A549 (cell line): ENCODE measurements around the gene LRP5. TPM values are rescaled to one million over a fixed set of nuclear protein-coding genes. Genes with fewer than 3 reads are reported as not detected.

Experiments used
- ATAC-seq, 2 experiments: fragments of 200-7000 bp in 1 of 2; fragments of >200 bp in 1 of 2; cut with Nextera tagmentation in 1 of 2; cut with Tn5 transposase in 1 of 2; 3 replicates each; pipeline versions ENCODE4 v1.8.0 to v1.9.1; 2018 to 2020; ENCODE audit warnings: mild to moderate bottlenecking in 1 of 2, moderate library complexity in 1 of 2
- CTCF ChIA-PET: fragments of 300-600 bp; sonication (Branson Sonifier 250); formaldehyde crosslinking; extraction: SDS; loops from one replicate; lab custom pipeline; 2021; ENCODE audit warnings: antibody characterized with exemption, inconsistent platforms; lab: Yijun Ruan, JAX
- POLR2A ChIA-PET: fragments of 350-600 bp; formaldehyde crosslinking; extraction: SDS; loops from one replicate; lab custom pipeline; 2021; ENCODE audit warnings: antibody characterized with exemption, inconsistent platforms; lab: Yijun Ruan, JAX
- DNase-seq, 2 experiments: peaks; one replicate each; pipeline versions ENCODE4 v3.0.0 to v3.0.0-alpha.2; 2011 to 2016; ENCODE audit warnings: low read depth in 1 of 2, low spot score in 1 of 2
- FAIRE-seq: peaks from 2 replicates; lab custom pipeline; 2011; peaks lifted over from hg19 to GRCh38; lab: Jason Lieb, UNC
- H3K27ac ChIP-seq, 2 experiments: fragments of >200 bp; sonication (Bioruptor Twin); formaldehyde crosslinking; 3 replicates each; pipeline ENCODE4 v1.5.1; 2016 to 2017
- H3K4me1 ChIP-seq: fragments of >200 bp; sonication (Bioruptor Twin); formaldehyde crosslinking; 3 replicates; pipeline ENCODE4 v1.6.1; 2016
- H3K4me2 ChIP-seq: fragments of >200 bp; sonication (Bioruptor Twin); formaldehyde crosslinking; 3 replicates; pipeline ENCODE4 v1.6.1; 2016
- H3K4me3 ChIP-seq: fragments of >200 bp; sonication (Bioruptor Twin); formaldehyde crosslinking; 3 replicates; pipeline ENCODE4 v1.5.1; 2016
- H3K9me3 ChIP-seq: fragments of >200 bp; sonication (Bioruptor Twin); formaldehyde crosslinking; 3 replicates; pipeline ENCODE4 v1.6.1; 2016
- BHLHE40 ChIP-seq: IDR thresholded peaks from 2 replicates; pipeline ENCODE4 v1.6.1; 2012; ENCODE audit warnings: low read depth, low read length, inconsistent platforms
- CHD4 ChIP-seq: fragments of 200-600 bp; sonication (generic); IDR thresholded peaks from 2 replicates; pipeline ENCODE4 v1.6.1; 2016; ENCODE audit warnings: antibody characterized with exemption, mild to moderate bottlenecking, borderline replicate concordance
- EHF ChIP-seq: fragments of 250-450 bp; sonication (Bioruptor Pico); IDR thresholded peaks from 2 replicates; pipeline ENCODE4 v1.5.0; 2020; ENCODE audit warnings: mild to moderate bottlenecking
- EP300 ChIP-seq, 2 experiments: fragments of >200 bp; sonication (Bioruptor Twin); formaldehyde crosslinking; IDR thresholded peaks; 2 replicates in 1 of 2; 3 replicates in 1 of 2; pipeline ENCODE4 v1.6.1; 2016 to 2017
- FOSL2 ChIP-seq, 2 experiments: fragments of 450-650 bp in 1 of 2; fragments of >200 bp in 1 of 2; sonication (Bioruptor Twin) in 1 of 2; formaldehyde crosslinking; IDR thresholded peaks; 2 replicates each; pipeline versions ENCODE4 v1.5.0 to v1.6.1; 2016 to 2020; ENCODE audit warnings: mild to moderate bottlenecking in 1 of 2, moderate library complexity in 1 of 2
- FOXS1 ChIP-seq: fragments of 250-450 bp; sonication (Bioruptor Pico); IDR thresholded peaks from 2 replicates; pipeline ENCODE4 v1.5.0; 2020; ENCODE audit warnings: mild to moderate bottlenecking, moderate library complexity
- HDAC2 ChIP-seq: fragments of 200-600 bp; sonication (generic); IDR thresholded peaks from 2 replicates; pipeline ENCODE4 v1.6.1; 2016
- HMGXB4 ChIP-seq: fragments of 250-450 bp; sonication (Bioruptor Pico); IDR thresholded peaks from 2 replicates; pipeline ENCODE4 v1.5.0; 2021; ENCODE audit warnings: mild to moderate bottlenecking, moderate library complexity, borderline replicate concordance
- HOXA7 ChIP-seq: fragments of 250-450 bp; sonication (Bioruptor Pico); IDR thresholded peaks from 2 replicates; pipeline ENCODE4 v1.5.0; 2020; ENCODE audit warnings: mild to moderate bottlenecking, moderate library complexity
- JUN ChIP-seq, 2 experiments: fragments of >200 bp; sonication (Bioruptor Twin); formaldehyde crosslinking; IDR thresholded peaks; 2 replicates in 1 of 2; 3 replicates in 1 of 2; pipeline ENCODE4 v1.6.1; 2016 to 2017
- JUNB ChIP-seq: fragments of >200 bp; sonication (Bioruptor Twin); formaldehyde crosslinking; IDR thresholded peaks from 2 replicates; pipeline ENCODE4 v1.6.1; 2016
- KDM1A ChIP-seq: fragments of 200-600 bp; sonication (generic); IDR thresholded peaks from 2 replicates; pipeline ENCODE4 v1.6.1; 2016; ENCODE audit warnings: low read depth, mild to moderate bottlenecking
- MAFK ChIP-seq: fragments of 450-650 bp; IDR thresholded peaks from 2 replicates; pipeline ENCODE4 v1.6.1; 2014; ENCODE audit not compliant: partially characterized antibody
- MAZ ChIP-seq: fragments of 150-350 bp; IDR thresholded peaks from 2 replicates; pipeline ENCODE4 v1.6.1; 2014; ENCODE audit warnings: antibody characterized with exemption, low read depth, low read length, borderline replicate concordance
- NFE2L2 ChIP-seq: fragments of 150-350 bp; conservative IDR thresholded peaks from 2 replicates; pipeline ENCODE4 v1.6.1; 2014; ENCODE audit warnings: low read length
- PHF8 ChIP-seq: fragments of 200-600 bp; sonication (generic); IDR thresholded peaks from 2 replicates; pipeline ENCODE4 v1.6.1; 2016; ENCODE audit warnings: low read depth, mild to moderate bottlenecking, antibody characterized with exemption, moderate library complexity, borderline replicate concordance
- POLR2AphosphoS2 ChIP-seq: conservative IDR thresholded peaks from 2 replicates; pipeline ENCODE4 v1.6.1; 2012; ENCODE audit warnings: low read length, improper control_type of control experiment, inconsistent platforms
- RCOR1 ChIP-seq: fragments of 150-350 bp; IDR thresholded peaks from 2 replicates; pipeline ENCODE4 v1.6.1; 2014; ENCODE audit warnings: antibody characterized with exemption, low read length, low read depth
- RFX5 ChIP-seq: fragments of 450-650 bp; IDR thresholded peaks from 2 replicates; pipeline ENCODE4 v1.7.1; 2014; ENCODE audit warnings: antibody characterized with exemption, mild to moderate bottlenecking, moderate library complexity
- SMC3 ChIP-seq: fragments of >200 bp; sonication (Bioruptor Twin); formaldehyde crosslinking; IDR thresholded peaks from 3 replicates; pipeline ENCODE4 v1.6.1; 2018; ENCODE audit warnings: inconsistent platforms
- TFCP2L1 ChIP-seq: fragments of 250-450 bp; sonication (Bioruptor Pico); IDR thresholded peaks from 2 replicates; pipeline ENCODE4 v1.5.0; 2021; ENCODE audit warnings: mild to moderate bottlenecking
- USF2 ChIP-seq: fragments of 450-650 bp; IDR thresholded peaks from 2 replicates; pipeline ENCODE4 v1.6.1; 2014; ENCODE audit warnings: antibody characterized with exemption
- ZC3H11A ChIP-seq: fragments of 450-650 bp; IDR thresholded peaks from 2 replicates; pipeline ENCODE4 v1.6.1; 2014; ENCODE audit warnings: antibody characterized with exemption, mild to moderate bottlenecking
- ZNF302 ChIP-seq: fragments of 250-450 bp; sonication (Bioruptor Pico); IDR thresholded peaks from 2 replicates; pipeline ENCODE4 v1.9.0; 2021; ENCODE audit warnings: inconsistent platforms, mild to moderate bottlenecking, moderate library complexity
- ZSCAN20 ChIP-seq: fragments of 250-450 bp; sonication (Bioruptor Pico); IDR thresholded peaks from 2 replicates; pipeline ENCODE4 v1.8.0; 2022; ENCODE audit warnings: mild to moderate bottlenecking, moderate library complexity
- WGBS: methylation state at CpG from one replicate; pipeline ENCODE4 v1.1.6; 2017; ENCODE audit errors: missing lambda C conversion rate; 5-methylcytosine and 5-hydroxymethylcytosine counted together
- polyA plus RNA-seq, 4 experiments: library from polyadenylated mRNA; depleted of rRNA in 3 of 4; stranded (reverse); fragments of >200 nt; fragmentation: RNase III in 1 of 4; extraction: RNeasy Plus Mini Kit Qiagen cat#74134 plus additional on column Dnase treatment in 1 of 4; gene quantifications; 2 replicates in 3 of 4; 3 replicates in 1 of 4; pipeline ENCODE4 v1.2.3, GENCODE V29; 2011 to 2017

LRP5 gene
- polyA plus RNA-seq, 2 of the 4 experiments (the other 2 are of a cell fraction), result 10.9 to 32.3 TPM

- TF ChIP-seq FOXS1 (CRISPR knock-in tag), result no peak
- no peak for TF ChIP-seq JUNB
- TF ChIP-seq TFCP2L1 (CRISPR knock-in tag), result no peak
- TF ChIP-seq FOSL2 (IDR thresholded peaks at IDR 0.05), result no peak
- TF ChIP-seq FOSL2 (CRISPR knock-in tag; IDR thresholded peaks at IDR 0.05), result no peak
- TF ChIP-seq SMC3, result no peak
- TF ChIP-seq EHF (CRISPR knock-in tag), result no peak
- TF ChIP-seq MAFK, result no peak
- TF ChIP-seq HOXA7 (CRISPR knock-in tag), result no peak
These were observed 57.4 kb downstream of the LRP5 start (continued) for GRCh38 chr11:68369756-68370155.

GRCh38 chr11:68370211-68371111, 58.1 kb downstream of the LRP5 start:
- Histone ChIP-seq H3K4me1 (peaks cover 4% of the 10 kb centered on the region; the same call in 1 of the 3 replicates), H3K4me2 (no peak overlapping the region), H3K27ac (no peak overlapping the region), H3K9me3 (no peaks in the 10 kb centered on the region), H3K4me3 (no peak overlapping the region)
- CTCF ChIA-PET, result interaction anchor here (0.5 to 5.6 kb wide), 7 partner anchors 12 to 128 kb away, joined by 3 to 26 read pairs (median 3); no protein-coding TSS in a partner anchor
- TF ChIP-seq POLR2AphosphoS2 (no peak), USF2 (no peak), EP300 (IDR thresholded peaks at IDR 0.05) (no peak), SMC3 (no peak), ZC3H11A (no peak), BHLHE40 (no peak), NFE2L2 (no peak), ZSCAN20 (CRISPR knock-in tag) (no peak), RFX5 (no peak), RCOR1 (no peak)
- FAIRE-seq (no peak), ATAC-seq (no peak), DNase-seq (no peak)
- POLR2A ChIA-PET, result no interaction called here
- WGBS, result 92% methylated on average over 21 of the region's 23 CpGs

GRCh38 chr11:68371171-68372041, 59.0 kb downstream of the LRP5 start:
- H3K4me3 ChIP-seq, result no peak overlapping the region
- H3K27ac ChIP-seq, result no peak overlapping the region
- H3K4me1 ChIP-seq, result peaks cover 4% of the 10 kb centered on the region; the same call in 1 of the 3 replicates
- 94% methylated on average over 35 of the region's 35 CpGs for WGBS
- no peaks in the 10 kb centered on the region for H3K9me3 ChIP-seq
- ChIA-PET POLR2A (no interaction called here), CTCF (interaction anchor here (0.5 to 5.6 kb wide), 3 partner anchors 13 to 93 kb away, joined by 3 to 26 read pairs (median 19); no protein-coding TSS in a partner anchor)
- H3K4me2 ChIP-seq, result no peak overlapping the region
- TF ChIP-seq FOXS1 (CRISPR knock-in tag), result no peak
- TF ChIP-seq MAFK, result no peak
- no peak for TF ChIP-seq CHD4
- TF ChIP-seq JUN (IDR thresholded peaks at IDR 0.05), result no peak
- no peak for TF ChIP-seq NFE2L2
- no peak for TF ChIP-seq PHF8
- no peak for TF ChIP-seq HMGXB4 (CRISPR knock-in tag)
- no peak for TF ChIP-seq KDM1A
- no peak for TF ChIP-seq ZC3H11A
- no peak for TF ChIP-seq ZSCAN20 (CRISPR knock-in tag)
- no peak for TF ChIP-seq HDAC2
- TF ChIP-seq SMC3, result no peak
- no peak for TF ChIP-seq MAZ
- no peak for TF ChIP-seq ZNF302
- no peak for DNase-seq
- no peak for FAIRE-seq
- no peak for ATAC-seq
